CD4-positive, alpha-beta T cell treated with Interleukin-12 subunit alpha and Interleukin-12 subunit beta, for 1 hour (primary cell): ENCODE data around the gene ADPRM.
"Not testable (repeated sequence)": the region's sequence is repeated elsewhere in the genome, so short reads cannot be mapped to it uniquely, and the experiment has no call there.

Experiments
- DNase-seq: peaks from one replicate; pipeline ENCODE4 v3.0.0-alpha.2; 2020

ADPRM gene, protein sequence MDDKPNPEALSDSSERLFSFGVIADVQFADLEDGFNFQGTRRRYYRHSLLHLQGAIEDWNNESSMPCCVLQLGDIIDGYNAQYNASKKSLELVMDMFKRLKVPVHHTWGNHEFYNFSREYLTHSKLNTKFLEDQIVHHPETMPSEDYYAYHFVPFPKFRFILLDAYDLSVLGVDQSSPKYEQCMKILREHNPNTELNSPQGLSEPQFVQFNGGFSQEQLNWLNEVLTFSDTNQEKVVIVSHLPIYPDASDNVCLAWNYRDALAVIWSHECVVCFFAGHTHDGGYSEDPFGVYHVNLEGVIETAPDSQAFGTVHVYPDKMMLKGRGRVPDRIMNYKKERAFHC

DNA sequence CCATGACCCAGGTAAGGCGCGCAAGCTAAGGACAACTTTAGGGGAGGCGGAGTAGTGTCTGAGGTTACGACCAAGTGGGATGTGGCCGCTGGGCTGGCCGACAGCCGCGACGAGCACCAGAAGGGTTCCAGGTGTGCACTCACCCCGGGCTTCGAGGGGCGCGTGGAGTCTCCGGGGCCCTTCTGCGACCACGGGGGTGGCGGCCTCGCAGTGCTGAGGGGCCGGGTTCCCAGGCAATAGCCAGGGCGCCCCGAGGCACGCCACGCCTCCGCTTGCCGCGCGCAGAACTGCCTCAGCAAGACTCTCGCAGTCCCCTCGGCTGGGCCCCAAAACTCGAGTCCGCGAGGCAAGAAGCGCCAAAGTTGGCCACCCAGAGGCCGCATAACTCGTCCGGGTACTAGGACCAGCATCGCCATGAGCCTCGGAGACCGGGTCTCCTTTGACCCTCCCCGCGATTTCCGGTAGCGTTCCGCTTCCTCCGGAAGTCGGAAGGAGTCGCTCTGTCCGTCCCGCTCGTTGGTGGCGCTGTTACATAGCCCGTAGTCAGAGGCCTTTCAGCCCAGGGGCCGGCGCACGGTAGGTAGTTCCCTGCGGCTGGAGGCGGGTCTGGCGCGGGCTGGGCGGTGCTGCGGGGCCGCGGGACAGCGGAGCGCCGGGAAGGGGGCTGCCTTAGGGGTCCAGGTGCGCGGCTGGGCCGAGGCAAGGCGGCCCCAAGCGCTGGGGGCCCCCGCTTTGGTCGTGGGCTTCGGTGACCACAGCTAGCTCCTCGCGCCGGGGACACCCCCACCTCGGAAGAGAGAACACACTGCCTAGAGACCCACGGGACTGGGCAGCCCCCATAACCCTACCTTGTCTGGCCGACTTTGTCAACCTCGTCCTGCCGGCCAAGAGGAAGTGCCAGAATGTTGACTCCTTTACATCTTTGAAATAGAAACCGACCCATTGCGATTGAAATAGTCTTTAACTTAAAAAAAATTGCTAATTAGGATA, at the start of gene ADPRM, which contains the start of gene SCO1:
TSS of gene ADPRM (plus strand) at position 503 of the 990 bp plus-strand sequence. CDS start 7,333 bp downstream, outside the sequence.
TSS of gene SCO1 (minus strand) at position 442 of the 990 bp plus-strand sequence. CDS start at position 416, 26 bp downstream.
- peak; percentile 90 for DNase-seq

DNA sequence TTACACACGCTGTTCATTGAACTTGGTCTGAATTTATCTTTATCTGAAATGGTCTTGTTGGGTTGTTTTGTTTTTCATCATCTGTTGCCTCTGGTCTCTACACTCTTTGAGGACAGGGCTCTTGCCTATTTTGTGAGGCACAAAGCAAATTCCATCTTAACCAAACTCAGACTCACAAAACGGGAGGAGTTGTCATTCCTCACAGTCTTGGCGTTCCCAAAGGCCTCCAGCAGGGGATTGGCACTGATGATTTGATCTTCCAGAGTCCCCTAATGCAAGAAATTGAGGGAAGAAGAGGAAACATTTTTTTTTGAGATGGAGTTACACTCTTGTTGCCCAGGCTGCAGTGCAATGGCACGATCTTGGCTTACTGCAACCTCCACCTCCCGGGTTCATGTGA, 49.0 kb upstream of the ADPRM start:
- no peak for DNase-seq

DNA sequence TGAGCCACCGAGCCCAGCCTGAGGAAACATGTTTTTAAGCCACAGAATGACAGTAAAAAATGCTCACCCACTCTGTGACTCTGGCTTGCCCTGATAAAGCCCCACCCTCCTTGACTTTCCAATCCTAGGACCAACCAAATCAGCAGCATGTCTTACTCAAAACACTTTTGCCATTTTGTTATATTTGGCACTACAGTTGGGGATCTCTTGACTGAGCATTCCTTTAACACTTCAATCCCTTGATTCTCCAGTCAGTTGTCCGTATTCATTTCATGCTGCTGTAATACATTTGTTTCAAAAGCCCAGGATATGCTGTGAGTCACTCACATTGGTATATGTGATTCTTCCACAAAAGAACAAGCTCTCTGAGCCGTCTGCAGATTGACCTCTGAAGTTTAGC, 48.4 kb upstream of the ADPRM start:
- no peak for DNase-seq

DNA sequence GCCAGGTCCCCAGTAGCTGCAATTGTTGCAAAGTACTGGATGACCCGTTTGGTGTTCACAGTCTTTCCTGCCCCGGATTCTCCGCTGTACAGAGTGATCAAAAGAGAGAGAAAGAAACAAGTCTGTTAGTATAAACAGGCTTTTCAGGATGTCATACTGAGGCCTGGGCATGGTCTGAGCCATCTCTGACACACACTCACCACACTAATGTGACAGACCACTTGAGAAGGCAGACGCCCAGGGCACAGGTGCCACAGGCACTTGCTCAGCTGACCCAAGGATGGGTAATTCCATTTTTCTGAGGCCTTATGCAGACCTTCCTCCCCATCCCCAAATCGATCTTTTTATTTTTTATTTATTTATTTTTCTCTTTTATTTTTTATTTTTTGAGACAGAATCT, 47.8 kb upstream of the ADPRM start:
- DNase-seq: no peak

DNA sequence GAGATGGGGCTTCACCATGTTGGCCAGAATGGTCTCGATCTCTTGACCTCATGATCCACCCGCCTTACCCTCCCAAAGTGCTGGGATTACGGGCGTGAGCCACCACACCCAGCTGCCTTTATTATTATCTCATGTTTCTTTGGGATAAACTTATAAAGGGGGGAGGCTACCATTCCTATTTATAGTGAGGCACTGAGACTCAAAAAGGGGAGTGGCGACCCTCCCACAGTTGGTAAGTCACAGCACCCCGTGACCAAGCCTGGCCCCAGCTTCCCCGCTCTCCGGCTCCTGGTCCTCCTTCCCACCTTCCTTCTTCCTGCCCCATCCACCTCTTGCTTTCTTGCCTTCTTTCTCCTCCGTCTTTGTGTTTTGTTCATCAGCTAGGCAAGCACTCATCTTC, 45.5 kb upstream of the ADPRM start:
- DNase-seq: no peak

DNA sequence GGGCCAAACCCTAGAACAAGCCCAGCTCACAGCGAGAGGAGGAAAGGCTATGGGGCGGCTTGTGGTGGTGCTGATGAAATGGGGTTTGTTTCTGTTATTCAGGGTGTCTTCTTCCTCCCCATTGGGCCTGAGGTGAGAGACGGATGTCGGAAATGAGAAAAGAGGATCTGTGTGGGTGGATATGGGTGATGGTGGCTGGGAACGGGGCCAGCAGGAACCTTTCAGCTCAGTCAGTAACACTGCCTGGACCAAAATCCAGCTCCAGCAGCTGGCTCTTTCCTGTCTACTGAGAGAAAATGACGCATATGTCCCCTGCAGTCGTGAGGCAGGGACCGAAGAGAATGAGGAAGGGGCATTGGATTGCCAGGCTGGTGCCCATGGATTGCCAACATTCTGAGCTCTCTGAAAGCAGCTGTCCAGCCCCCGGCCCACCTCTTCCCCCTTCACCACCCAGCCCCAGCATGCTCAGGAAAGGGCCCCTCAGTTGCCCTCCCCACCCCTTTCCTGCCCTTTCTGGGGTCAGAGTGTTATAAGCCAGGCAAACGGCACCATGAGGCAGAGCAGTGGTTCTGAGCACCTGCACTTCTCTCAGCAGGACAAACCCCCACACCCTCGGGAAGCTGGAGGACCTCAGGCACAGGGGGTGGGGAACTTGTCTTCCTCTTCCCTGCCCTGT, 44.3 kb upstream of the ADPRM start:
- DNase-seq: no peak

DNA sequence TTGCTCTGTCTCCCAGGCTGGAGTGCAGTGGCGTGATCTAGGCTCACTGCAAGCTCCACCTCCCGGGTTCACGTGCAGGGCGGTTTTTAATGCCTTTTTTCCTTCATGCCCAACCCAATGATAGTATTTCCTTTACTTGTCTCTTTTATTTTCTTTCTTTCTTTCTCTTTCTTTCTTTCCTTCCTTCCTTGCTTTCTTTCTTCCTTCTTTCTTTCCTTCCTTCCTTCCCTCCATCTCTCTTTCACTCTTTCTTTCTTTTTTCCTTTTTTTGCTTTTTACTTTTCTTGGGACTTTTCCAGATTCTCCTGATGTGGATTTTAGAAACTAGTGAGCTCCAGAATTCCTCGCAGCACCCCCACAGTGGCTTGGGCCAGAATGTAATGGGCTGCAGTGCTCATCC, 43.4 kb upstream of the ADPRM start:
- DNase-seq: no peak

DNA sequence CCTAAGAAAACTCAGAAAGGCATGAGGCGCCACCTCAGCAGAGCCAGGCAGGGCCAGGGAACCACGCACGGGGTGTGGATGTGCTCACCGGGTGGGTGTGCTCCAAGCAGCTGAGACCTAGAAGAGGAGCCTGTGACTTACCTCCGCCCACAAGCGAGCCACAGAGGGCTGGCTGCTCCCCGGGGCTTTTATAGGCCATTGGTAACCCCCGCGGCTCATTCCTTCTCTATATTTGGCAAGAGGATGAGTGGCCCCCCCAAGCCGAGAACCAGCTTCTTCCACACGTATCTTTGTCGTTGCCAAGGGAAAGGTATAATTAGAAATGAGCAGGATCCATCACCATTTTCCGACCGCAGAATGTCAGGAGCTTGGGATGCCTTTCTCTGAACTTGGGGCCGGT, 40.2 kb upstream of the ADPRM start, which contains the start of gene MYH3:
TSS of gene MYH3 (minus strand) at position 162 of the 400 bp plus-strand sequence. CDS start 2,245 bp downstream, outside the sequence.
- DNase-seq: no peak

DNA sequence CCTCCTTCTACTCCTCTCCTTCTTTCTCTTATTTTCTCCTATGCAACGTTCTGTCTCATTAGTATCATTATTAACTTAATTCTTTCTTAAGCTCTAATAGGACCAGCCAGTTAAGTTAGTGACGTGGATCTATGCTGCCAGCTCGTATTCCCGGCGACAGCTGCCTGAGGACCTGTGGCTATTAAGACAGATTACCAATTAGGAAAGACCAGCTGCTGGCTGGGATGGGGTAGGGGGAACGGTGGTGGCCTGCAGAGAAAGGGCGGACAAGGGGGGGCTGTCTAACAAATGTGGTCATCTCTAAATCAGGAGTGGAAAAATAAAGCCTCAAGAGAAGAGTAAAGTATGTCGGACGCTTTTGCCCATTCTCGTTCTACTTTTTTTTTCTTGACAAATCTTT, 39.5 kb upstream of the ADPRM start:
- no peak for DNase-seq

DNA sequence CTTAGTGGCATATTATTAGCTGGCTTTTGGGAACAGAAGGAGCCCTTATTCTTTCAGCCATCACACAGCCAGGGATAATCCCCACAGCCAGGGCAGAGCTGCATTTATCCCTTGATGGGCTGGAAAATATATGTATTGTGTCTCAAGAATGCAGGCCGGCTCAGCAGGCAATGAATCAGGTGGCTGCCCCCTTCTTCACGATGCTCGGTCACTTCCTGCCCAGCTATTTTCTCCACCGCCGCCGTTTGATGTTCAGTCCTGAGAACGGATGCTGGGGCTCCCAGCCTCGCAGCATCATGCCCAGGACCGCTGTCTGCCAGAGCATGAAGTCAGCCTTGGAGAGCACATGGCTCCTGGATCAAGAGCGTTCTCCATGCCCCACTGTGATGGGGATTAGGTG, 36.0 kb upstream of the ADPRM start:
- no peak for DNase-seq

DNA sequence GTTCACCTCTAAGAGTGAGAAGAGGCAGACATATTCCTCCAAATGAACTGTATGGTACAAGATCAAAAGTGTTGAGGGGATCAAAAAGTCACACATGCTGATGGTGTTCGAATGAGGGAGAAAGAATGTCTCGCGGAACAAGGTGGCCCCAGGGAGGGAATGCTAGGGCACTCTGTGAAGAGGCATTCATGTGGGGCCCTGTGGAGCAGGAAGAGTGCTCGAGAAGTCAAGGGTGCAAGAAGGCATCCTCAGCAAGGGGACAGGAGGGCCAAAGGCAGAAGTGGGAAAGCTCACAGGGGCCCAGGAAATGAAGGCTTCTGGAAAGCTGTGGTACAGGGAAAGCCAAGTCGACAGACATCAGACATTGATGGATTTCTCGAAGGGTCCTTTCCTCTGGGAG, 34.2 kb upstream of the ADPRM start:
- DNase-seq: no peak

DNA sequence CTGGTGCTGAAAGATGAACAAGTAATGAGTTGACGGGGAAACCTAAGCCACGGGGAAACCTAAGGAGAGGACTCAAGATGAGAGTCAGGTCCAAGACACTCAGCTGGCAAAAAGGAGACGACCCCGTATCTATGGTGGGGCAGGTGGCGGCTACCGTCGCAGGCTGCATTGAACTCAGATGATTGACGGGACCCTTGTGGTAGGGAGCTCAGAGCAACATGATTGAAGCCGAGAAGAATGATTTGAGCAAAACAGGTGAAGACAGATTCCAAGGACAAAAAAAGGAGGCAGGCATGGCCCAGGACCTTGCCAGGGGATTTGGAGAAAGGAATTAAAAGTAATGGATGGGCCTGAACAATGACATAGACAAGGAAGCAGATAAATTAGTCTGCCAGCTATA, 32.8 kb upstream of the ADPRM start:
- no peak for DNase-seq

DNA sequence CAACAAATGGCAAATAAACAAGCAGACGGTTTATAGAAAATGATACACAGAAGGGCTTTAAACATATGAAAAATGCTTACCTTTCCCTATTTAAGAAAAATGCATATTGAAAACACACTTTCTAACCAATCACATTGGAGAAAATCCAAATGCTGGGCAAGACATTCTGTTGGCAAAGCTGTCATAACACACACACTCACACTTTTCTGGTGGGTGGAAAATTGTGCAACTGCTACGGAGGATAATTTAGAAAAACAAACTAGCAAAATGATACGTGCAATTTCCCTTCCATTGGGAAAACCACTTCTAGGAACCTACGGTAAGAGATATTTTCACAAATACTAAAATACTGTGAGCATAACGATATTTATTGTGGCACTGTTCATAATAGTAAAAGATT, 30.5 kb upstream of the ADPRM start:
- DNase-seq: no peak

DNA sequence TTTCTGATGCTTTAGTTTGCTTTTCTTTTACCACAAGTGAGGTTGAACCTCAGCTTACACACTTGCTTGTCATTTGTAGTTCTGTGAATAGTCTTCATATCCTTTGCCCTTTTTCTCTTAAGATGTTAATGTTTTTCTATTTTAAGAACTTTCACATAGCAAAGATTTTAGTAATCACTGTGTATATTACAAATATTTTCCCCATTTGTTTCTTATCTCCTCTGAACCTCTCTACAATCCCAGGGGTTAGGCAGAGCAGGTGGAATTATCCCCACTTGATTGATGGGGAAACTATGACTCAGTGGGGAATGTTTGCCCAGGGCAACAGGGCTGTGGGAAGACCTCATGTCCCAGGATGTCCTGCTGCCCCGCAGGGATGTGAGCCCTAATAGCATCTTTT, 28.6 kb upstream of the ADPRM start:
- no peak for DNase-seq

DNA sequence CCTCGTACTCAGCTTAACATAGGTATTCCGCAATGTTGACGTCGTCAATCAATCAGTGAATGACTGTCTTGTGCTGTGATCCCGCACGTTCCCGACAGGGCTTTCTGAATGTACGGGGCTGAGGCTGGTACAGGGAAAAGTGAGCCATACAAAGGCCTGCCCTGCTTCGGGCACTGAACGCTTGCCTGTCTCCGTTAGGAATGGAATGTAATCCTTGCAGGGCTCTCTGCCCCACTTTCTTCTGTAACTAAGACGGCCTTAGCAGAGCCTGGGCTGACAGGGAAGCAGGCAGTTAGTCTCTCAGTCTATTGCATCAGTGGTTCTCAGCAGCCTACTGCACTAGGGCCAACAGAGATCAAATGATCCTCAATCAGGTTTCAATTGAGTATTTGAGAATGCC, 24.1 kb upstream of the ADPRM start:
- no peak for DNase-seq

DNA sequence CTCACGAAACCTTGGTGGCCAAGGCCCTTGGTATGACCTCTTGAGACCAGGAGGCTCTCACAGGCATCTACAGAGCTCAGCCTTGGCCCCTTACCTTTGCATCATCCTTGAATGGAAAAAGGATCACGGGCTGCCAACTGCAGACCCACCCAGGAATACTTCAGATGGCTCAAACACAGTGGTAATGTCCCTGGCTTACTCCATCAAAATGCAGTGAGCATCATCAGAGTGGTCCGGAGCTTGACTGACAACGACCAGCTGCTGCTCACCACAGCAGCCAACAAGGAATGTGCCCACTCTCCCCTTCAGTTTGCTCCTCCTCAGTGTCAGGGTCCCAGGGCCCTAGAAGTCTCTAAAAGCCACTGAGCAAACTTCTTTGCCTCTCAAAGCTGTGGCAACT, 22.7 kb upstream of the ADPRM start:
- DNase-seq: no peak

DNA sequence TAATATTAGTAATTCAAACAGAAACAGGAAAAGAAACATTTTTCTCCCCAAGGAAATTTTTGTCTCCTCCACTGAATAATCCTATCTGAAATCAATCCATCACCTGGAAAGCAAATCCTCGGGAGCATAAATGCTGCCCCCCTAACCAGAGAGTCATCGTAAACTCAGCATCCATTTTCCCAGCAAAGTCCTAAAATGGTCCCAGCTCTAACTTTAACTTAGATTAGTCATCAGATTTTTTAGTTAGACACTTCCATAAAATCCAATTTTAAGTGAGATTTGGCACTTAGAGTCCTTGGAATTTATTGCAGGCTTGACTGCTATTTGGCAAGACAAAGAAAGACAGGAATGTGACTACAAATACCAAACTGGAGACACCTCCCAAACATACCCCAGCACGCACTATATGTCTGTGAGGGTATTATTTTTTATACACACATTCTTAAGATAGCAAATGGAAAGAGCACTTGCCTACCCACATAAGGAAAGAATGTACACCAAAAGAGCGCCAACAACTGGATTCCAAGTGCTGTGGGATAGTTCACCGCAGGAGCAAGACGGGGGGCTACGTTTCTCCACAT, 15.4 kb upstream of the ADPRM start:
- no peak for DNase-seq

DNA sequence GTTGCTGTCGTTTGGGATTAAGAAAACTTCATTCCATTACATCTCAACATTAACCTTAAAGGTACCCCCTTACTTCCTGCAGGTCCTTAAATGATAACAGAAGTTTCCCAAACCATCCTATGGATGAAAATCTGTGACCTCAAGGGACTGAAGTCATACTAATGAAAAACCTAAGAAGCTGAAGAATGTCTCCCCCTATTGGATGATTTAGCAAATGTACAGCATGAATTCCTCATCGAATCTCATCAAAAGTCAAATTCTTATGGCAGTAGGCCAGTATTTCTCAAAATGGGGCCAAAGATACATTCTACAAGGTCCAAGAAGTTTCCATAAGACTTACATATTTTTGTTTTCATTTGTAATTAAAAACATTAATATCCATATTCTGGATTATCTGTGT, 13.5 kb upstream of the ADPRM start:
- DNase-seq: no peak

DNA sequence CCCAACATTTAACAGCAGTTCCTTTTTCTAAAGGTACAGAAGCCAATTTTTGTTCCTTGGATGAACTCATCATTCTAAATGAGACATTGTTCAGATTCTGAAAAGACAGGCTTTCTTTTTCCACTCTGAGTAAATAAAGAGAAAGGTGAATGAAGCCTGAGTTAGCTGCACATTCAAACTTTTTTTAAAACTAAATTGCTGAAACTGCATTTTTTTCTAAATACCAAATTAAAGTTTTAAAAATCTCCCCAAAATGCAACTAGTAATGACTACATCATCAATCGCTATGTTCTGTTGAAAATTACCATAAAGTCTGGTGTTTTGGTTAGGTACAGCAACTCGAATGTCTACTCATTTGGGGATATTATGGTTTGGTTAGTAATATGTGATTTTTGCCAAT, 9.9 kb upstream of the ADPRM start:
- no peak for DNase-seq

DNA sequence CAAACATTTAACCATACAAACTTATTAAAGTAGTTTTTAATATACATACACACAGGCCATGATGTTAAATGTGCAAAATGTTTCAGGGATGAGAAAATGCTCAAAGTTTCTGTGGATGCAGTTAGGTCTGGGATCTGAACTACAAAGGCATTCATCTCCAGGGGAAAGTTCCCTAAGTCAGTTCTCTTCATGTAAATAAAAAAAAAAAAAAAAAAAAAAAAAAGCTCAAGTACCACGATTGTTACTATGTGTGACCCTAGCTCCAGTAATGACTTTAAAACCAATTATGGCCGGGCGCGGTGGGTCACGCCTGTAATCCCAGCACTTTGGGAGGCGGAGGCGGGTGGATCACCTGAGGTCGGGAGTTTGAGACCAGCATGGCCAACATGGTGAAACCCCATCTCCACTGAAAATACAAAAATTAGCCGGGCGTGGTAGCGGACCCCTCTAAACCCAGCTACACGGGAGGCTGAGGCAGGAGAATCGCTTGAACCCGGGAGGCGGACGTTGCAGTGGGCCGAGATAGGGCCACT, 1.5 kb upstream of the ADPRM start:
- not testable (repeated sequence) for DNase-seq

DNA sequence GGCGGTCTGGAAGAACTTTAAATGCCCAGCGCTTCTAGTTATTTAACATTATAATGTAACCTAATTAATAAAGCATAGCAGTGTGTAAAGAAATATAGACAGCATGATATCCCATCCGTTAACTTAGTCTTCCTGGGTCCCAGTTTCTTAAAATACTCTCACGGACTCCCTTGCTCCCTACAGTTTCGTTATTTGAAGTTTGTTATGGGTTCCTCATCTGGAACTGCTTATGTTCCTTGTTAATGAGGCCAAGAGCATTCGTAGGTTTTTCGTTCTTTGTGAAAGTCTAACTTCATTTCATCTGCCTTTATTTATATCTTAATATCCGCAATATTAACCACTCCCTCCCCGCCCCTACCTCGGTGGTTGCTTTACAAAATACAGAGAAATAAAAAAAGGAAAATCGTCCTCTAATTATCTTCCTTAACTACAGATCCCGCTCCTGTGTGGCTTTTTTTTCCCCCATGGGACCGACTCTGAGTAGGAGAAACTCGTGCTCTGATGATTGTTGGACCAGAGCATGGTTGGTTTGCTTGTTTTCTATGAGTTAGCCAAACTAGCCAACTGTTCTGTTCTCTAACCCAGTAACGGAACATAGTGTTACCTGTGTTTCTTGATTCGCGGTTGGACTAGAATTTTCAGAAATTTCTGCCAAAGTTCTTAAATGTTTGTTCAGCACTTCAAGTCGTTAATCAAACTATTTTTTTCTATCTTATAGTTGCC, 863 bp downstream of the ADPRM start:
- DNase-seq: no peak

DNA sequence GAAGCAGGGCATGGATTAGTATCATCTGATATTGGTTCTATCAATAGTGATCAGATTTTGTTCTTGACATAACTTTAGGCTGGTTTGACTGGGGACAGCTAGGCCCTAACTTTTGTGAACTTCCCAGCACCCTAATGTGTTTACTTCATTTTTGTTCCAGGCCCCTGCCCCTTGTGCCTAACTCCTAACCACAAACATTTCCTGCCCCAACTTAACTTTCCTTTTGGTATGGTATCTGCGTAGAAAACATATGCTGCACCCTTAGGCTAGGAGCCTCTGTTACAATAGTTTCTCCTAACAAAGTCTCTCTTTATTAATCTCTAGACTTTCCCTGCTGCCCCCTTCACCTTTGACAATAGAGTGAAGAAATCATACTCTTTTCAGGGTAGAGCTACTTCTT, 2.5 kb downstream of the ADPRM start:
- DNase-seq: peak; percentile 47
